Activated CD8-positive, alpha-beta memory T cell treated with anti-CD3 and anti-CD28 coated beads for 48 hours (primary cell): ENCODE results near the gene ZFAND2A.
A peak's percentile ranks its signal among the peaks of the same experiment; 100 is the strongest.

Experiments
- DNase-seq, 3 experiments: peaks; one replicate each; pipeline ENCODE4 v3.0.0-alpha.2; 2020; ENCODE audit warnings: low read depth in 2 of 3, low spot score in 2 of 3

ZFAND2A gene

DNA sequence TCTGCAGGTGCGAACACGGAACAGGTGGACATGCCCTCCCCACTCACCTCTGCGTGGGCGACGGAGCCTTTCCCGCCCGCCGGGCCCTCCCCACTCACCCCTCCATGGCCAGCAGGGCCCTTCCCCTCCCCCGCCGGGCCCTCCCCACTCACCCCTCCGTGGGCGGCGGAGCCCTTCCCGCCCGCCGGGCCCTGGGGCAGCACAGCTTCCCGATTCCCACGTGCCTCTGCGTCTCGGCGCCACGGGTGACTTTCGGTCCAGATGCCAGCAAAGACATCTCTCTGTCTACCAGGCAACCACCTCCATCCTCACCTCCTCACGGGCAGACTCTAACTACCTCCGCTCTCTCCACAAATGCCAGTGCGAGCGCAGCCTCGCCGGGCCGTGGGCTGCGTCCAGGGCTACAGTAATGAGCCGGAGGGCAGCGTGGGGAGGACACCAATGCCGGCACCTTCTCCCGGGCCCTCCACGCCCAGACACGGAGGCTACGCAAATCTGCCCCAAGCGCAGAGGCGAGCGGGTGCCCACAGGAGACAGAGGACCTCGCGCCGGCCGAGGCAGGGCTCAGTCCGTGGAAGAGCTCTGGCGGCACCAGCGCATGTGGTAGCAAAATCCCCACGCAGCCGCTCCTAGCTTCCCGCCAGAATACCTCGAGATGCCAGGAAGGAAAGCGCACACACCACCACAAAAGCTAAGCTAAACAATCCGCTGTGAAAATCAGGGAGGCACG lies 50.2 kb downstream of the ZFAND2A start:
- DNase-seq: no peak

DNA sequence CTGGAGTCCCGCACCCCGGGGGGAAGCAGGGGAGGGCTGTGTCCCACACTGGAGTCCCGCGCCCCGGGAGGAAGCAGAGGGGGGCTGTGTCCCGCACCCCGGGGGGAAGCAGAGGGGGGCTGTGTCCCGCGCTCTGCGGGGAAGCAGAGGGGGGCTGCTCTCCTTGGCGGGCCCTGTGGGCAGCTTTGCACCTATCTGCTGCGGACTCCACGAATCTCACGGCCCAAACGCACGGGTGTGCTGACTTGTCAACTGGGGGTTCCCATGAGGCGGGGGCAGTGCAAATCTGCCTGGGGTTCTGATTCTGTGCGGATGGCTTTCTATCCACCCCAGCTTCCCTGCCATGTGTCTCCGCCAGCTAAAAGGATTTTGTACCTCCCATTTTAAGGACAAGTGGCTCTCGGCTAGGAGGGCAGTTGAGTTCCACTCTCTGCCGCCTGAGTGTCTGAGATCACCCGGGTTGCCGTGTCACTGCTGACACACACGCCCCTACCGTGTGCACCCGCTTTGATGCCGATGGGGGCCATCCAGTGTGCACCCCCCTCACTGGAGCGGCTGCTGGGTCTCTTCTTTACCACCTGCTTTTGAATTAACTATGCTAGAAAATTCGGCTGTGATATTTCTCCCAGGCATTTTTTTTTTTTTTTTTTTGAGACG lies 51.6 kb downstream of the ZFAND2A start:
- DNase-seq: no peak

DNA sequence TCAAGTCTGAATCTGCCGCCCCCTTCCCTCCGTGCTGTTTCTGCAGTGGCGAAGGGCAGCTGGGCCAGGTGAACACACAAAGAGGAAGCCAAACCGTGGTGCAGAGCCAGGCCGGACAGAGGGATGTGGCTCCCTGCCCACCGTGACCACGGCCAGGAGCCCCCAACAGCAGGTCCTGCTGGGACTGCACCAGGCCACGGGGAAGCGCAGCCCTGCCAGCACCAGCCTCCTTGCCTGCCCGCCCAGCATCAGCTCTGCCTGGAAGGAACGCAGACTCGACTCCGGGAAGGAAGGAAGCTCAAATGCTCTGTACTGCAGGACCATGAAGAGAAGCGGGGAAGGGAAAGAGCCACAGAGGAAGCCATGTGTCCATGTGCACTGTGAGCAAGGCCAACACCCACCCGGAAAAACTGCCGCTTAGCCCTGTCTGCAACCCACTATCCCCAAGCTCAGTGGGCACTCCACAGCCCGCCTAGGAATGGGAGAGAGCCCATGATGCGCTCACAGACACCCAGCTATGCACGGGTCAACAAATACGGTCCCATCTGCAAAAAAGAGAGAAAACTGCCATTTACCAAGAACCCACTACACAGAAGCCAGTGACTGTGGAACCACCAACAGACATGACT lies 53.1 kb downstream of the ZFAND2A start:
- DNase-seq: no peak

DNA sequence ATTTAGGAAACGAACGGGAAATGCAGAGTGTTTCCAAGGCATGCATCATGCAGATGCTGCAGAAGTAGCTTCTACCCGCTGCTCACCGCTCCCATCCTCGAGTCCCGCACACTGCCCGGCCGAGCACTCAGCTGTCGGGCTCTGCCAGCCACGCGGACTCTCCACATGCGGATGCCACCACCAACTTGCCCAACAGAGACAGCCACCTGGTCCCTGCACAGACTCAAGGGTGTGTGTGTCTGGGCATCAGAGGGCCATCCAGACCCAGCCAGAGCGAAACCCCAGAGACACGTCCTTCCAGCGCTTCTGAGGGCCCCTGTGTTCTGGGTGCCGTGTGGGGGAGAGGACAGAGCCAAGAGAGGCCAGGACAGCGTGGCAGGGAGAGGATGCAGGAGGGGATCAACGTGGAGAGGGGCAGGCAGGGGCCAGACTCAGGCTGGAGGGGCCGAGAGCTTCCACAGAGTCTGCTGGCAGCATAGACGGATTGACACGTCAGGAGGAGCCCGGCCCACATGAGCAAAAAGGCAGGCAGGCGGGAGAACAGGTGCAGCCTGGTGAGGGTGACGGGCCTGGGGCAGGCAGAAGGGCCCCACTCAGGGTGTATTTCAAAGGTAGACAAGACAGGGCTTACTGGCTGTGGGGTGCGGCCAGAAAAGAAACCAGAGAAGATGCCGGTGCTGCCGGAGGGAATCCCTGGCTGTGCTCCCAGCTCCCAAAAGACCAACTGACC lies 53.8 kb downstream of the ZFAND2A start:
- no peak for DNase-seq

DNA sequence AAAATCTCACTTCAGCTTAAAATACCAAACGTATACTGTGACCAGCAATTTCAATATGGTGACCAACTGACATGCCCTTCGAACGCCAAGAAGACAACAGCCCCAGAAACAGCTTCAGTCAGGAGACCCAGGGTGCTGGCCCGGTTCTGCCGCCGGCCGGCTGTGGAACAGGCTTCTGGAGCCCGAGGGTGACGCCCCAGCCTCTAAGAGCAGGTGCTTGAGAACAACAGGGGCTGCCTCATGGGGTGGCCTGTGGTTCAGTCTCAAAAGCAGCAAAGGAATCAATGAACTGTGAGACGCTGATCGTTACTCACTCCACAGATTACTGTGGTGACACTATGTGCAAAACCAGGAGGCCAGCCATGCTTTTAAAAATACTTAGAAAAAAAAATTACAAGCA lies 54.8 kb downstream of the ZFAND2A start:
- no peak for DNase-seq

DNA sequence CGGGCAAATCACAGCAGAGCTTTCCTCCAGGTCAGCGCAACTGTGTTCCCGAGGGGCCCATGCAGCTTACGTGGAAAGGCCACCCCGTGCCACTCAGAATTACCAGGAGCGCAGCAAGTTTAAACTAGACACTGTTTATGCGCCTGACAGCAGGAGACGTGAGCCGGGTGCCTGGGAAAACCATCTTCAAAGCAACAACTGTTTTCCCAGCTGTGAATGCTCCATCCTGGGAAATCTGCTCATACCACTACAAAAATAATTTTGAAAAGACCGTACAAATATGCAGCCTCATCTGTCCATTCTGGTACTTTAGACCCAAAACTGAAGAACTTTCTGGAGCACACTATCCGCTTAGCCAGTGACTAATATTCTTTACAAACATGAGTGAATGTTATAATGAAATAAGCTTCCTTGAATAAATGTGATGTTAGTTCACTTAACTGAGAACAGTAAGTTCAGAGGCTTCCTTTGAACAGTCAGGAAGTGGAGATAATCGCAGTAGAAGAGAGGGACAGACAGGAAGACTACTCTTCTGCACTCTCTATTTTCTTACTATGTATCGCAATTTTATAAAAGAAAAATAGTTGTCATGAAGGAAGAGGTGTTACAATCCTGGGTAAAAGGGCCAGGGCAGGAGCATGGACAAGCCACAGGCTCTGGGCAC lies 55.3 kb downstream of the ZFAND2A start:
- DNase-seq: no peak

DNA sequence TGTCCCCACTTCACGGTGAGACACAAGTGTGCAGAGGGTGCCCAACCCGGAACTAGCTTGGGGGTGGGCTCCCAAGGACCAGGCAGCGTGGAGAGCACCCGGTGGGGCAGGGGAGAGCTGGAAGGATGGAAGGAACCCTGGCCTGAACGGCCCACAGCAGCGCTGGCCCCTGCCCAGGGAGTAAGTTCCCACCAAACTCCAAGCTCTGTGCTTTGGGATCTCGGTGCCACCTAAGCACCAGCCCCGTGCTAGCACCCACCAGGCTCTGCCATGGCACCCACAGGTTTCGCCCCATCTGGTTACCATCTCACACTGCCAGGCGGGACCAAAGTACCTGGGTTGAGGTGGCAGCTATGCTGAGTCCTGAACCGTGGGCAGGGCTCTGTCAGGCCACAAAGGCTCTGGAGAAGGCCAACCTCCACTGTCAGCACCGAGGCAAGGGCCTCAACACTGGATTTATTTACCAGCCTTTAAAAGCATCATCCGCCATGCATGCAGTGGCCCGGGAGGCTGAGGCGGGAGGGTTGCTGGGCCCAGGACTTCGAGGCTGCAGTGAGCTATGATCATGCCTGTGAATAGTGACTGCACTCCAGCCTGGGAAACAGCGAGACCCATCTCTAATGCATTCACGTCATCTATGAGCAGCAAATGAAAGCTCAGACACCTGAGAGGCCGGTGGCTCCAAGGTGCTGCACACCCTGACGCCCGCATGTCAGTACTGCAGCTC lies 56.0 kb downstream of the ZFAND2A start:
- DNase-seq: no peak

DNA sequence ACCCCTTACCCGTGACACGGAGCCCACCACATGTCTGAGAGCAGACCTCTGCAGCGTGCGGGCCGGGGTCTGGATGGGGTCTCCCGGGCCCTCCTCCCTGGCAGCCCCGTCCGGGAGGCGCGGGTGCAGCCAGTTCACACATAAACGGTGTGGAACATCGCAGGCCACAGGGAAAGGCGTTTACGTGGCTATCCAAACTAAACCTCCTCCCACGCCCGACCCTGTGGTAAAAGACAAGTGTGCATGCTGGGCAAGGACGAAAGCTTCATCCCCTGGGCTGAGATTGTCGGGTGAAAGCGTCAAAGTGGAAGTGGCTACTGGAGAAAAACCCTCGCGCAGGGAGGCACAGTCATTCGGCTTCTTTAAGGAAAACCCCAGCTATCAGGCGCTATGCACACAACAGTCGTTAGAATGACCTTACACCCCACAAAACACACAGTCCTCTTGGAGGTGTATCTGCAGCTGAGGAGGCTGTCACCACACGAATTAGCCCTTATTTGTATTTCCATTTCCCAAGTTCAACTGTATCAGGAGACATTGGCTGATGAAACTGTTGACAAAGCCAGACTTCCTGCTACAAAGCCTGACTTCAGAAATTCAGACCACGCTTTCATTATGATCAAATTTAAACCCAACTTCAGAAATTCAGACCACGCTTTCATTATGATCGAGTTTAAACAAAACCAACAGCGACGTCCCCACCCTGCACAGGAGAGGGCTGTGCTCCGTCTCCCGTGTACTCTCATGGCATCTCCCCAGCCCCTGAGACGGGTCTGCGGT lies 56.8 kb downstream of the ZFAND2A start:
- peak in 1 of 3 experiments; percentile 8 for DNase-seq
